GM19452 (cell line): ENCODE measurements around the gene ANXA6.
"Not testable (repeated sequence)": the region's sequence is repeated elsewhere in the genome, so short reads cannot be mapped to it uniquely, and the experiment has no call there.

Experiments used
- ATAC-seq: cut with Tn5 transposase; IDR thresholded peaks from one replicate; pipeline ENCODE4 v1.9.1; 2021; ENCODE audit not compliant: unreplicated experiment

ANXA6 gene

DNA sequence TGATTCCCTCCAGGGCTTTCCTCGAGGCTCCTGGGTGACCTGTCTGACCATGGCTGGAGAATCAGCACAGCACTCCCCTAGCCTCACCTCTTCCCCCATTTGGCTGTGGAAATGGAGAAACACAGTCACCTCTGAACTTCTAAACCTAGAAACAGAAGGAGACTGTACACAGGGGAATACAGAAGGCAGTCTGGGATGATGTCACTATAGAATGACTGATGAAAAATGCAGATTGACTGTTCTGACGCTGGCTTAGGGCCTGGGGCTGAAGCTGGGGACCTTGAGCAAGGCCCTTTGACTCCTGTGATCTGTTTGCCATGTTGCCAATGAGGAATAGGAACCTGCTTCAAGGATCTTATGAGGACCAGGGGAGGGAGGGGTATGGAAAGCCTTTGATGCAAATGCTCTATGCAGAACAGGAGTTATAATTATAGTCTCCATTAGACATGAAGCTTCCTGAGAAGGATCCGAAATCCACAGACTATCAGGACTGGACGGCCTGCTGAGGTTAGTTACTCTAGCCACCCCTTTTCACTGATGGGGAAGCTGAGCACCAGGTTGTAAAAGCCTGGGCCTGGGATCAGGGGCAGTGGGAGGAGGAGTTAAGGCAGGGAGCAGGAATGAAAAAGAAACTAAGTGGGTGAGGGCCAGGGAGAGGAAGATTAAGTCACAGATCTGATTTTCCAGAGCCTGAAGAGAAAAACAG, 24.4 kb upstream of the ANXA6 start:
- ATAC-seq = no peak

DNA sequence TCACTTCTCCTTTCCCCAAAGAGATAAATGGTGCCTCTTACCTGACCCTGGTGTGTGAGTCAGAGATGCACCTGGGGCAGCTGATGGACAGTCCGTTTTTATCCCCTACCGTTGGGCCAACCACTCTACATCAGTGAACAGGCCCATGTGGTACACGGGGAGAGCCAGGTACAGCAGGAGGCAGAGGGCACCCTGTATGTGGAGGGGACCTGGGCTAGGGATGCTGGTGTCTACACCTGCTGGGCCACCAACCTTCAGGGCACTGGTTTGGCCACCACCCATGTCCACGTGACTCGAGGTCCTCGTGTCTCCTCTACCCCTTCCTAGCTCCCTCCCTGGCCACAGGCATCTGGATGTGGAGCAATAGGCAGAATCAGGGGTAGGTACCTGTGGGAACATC, 22.7 kb upstream of the ANXA6 start:
- ATAC-seq = no peak

DNA sequence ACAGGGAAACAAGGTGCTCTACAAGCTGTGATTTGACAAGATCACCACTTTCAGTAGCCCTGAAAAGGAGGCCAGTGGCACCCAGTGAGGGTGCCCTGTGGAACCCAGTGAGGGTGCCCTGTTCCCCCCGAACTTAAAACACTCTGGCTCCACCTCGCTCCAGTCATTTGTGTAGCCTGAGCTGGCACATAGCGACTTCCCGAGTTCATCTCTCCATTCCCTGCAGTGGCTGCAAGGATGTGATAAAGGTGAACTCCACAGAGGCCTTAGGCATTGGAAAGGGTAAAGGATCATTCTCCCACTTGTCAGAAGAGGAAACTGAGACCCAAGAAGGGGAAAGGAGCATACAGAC, 21.9 kb upstream of the ANXA6 start:
- ATAC-seq = no peak

DNA sequence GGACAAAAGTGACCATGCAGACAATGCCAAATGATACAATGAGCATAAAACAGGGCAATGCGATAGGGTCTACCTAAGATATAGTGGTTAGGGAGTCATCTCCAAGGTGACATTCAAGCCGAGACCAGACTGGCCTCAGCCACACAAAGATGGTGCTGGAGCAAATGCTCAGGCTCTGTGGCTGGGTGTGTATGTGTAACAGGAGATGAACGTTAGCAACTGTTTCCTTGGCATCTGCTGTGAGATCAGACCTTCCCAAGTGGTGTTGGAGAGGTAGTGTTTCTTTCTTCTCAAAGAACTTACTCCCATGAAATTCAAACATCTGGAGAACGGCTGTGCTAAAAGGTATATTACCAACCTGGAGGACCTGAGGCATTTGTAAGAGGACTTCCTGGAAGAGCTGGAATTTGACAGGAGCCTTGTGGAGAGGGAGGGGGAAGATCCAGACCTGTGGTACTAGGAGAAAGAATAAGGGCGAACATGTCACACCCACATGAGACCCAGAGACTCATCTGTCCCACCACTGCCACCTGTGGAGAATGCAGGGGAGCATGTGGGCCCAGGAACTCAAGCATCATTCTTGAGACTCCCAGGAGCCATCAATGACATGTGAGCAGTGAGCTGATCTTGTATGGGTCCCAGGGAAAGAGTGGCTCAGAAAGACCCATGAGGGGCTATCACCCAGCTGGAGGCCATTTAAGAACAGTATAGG, 21.4 kb upstream of the ANXA6 start:
- ATAC-seq = no peak

DNA sequence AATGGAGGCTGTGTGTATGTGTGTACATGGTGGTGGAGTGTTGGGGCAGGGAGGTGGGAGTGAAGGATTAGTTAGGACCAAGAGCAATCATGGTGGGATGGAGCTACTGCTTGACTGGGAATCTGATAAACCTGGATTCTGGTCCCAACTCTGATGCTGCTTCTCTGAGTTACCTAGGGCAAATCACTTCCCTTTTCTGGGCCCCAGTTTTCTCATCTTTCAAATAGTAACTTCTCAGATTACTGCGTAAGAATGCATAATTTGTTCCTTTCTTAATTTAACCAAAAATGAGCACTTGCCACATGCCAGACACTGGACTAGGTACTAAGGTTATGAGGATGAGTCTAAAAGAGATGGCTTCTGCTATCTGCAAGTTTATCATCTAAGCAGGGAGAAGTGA, 20.8 kb upstream of the ANXA6 start:
- no peak for ATAC-seq

DNA sequence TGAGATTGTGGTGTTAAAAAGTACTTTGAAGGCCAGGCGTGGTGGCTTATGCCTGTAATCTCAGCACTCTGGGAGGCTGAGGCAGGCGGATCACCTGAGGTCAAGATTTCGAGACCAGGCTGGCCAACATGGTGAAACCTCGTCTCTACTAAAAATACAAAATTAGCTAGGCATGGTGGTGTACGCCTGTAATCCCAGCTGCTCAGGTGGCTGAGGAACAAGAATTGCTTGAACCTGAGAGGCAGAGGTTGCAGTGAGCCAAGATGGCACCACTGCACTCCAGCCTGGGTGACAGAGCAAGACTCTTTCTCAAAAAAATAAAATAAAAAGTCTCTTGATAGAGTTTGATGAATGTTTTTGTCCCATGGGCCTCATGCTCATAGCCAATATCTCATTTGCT, 18.7 kb upstream of the ANXA6 start:
- not testable (repeated sequence) for ATAC-seq

DNA sequence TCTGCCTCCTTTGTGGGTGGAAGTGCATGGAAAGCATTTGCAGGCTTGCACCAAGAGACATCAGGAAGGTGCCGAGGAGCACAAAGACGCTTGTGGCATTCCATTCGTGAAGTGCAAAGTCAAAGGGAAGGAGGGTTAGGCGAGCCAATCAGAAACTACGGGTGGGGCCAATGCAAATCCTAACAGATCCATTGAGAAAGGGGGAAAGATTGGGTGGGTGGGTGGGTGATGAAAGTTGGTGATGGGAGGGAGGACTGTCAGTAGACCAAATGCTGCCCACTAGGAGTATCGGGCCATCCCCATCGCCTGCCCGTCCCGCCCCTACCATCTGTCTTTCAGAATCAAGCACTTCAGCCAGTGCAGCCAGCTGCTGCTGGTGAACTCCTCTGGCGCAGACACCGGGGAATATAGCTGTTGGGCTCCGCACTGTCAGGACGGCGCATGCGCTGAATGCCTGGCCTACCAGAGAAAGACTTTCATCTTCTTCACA, 17.1 kb upstream of the ANXA6 start:
- ATAC-seq = no peak

DNA sequence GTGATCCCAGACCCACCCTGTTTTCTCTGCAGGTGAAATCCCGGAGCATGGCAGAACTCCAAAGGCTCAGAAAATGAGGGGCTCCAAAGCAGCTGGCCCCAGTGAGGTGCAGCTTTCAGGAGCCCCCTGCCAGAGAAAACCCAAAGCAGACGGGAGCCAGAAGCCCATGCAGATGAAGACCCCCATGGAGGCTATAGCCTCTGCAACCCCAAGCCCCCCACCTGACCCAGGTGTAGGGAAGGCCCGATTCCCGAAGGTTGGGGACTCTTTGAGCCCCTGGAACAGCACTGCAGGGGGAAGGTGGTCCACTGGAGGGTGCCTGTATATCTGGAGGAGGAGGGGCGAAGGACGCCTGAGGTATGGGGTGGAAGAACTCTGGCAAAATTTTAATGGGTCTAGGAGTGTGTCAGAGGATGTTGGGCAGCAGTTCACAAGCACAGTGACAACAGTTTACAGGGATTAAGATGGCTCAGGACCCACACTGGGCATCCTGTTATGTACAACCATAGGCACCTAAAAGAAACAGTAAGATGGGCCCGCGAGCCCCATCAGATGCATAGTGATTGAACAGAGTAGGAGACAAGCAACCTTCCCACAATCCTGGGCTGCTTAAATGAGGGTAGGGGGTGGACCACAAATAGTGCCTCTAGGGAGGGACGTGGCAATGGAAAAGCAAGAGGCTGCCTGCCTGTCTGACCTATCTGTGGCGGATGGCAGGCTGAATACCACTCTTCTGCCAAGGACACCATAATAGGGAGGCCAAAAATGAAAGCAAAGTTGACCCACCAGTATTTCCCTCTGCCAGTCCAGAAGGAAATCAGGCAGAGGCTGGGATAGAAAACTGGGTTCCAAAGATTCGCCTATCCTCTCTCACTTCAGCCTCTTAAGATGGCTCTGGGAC, 16.4 kb upstream of the ANXA6 start:
- ATAC-seq = no peak

DNA sequence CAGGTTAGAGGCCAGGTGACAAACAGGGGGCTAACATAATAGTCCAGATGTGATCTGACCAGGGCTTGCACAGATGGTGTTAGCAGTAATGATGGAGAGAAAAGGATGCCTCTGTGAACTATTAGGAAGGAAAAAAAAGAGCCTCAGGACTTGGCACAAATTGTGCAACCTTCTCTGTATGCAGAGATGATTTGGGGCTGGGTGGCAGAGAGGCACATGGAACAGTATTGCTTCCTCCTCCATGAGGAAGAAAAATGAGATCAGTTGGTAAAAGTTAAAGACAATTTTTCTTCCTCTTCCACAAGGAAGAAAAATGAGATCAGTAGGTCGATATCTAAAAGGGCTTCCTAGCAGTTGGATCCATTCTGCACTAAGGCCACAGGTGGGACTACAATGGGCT, 13.9 kb upstream of the ANXA6 start:
- no peak for ATAC-seq

DNA sequence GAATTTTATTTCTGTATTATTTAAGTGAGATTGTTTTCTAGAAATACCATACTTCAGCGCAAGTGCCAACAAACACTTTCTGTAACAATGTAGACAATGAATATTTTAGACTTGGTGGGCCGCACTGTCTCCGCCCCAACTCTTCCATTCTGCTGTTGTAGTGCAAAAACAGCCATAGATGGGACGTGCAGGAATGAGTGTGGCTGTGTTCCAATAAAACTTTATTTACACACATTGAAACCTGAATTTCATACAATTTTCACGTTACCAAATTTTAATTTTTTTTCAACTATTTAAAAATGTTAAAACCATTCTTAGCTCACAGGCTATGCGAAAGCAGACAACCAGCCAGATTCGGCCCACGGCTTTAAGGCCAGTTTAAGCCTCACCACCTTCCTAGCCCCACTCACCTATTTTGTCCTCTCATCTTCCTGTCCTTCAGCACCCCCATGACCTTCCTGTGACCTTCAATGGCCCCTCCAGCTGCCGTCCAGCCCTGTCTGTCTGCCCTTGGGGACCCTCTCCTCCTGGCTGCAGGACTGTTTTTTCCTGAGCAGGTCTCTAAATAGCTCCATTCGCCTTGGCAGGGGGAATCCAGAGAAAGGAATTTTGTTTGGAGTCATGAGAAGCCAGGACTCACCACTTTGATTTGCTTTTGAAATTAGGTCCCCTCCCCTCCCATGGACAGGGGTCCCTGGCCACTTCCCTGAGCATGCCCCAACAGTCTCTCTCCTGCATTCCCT, 11.2 kb upstream of the ANXA6 start:
- ATAC-seq = no peak

DNA sequence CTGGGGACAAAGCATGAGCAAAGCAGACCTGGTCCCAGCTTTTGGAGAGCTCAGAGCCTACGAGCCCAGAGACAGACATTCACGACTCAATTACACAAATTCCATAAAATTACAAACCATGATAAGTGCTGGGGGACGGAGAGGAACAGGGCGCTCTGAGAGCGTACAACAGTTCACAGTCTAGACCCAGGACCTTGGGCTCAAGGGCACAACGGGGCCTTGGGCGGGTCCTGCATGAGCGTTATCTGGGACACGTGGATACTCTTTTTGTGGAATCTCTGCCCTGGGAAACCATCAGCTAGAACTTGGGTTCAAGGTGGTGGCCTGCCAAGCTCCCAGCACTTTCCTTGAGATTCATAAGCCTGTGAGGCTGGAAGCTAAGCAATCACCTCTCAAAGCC, 9.4 kb upstream of the ANXA6 start:
- no peak for ATAC-seq

DNA sequence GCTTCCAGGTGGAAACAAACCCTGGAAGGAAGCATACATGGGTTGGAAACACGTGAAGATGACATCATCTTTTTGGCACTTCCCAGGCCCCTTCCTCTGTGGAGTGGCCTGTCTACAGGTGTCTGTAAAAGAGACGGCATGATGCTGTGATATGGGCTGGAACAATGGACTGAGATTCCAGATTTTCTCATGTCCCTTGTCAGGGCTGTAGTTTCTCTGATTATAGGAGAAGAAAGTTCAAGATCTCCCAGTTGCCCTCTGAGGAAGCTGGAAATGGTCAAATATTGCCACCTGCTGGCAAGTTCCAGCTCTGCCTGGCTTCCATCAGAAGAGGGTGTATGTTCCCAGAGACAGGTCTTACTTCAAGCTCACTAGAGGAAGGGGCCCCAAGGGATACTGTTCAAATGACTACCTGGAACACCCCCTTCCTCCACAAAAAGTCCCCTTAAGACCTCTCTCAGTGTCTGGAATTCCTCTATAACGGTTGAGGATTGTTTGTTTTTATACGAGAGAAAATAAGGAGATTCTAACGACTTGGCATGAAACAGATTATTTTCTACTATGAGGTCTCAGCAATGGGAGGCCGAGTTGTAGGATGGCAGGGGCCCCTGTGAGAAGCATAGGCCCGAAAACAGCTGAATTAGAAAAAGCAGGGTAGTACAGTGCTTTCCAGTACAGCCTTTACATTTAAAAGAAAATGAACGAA, 7.3 kb upstream of the ANXA6 start:
- peak; percentile 79 for ATAC-seq

DNA sequence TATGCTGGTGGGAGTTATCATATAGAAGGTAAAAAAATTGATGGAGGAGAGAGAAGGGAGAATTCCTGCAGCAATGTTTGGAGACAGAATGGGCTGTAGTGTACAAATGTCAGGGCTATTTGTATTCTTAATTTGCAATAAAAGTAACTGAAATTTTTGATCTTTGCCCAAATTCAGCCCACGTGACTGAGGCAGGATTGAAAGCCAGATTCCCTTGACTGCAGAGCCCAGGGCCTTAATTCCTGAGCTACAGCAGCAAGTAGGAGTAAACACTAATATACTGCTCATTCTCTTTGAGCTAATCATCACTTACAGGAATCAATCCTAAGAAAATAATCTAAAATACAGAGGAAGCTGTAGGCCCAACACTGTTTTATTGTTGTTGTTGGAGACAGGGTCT, 5.2 kb upstream of the ANXA6 start:
- no peak for ATAC-seq

DNA sequence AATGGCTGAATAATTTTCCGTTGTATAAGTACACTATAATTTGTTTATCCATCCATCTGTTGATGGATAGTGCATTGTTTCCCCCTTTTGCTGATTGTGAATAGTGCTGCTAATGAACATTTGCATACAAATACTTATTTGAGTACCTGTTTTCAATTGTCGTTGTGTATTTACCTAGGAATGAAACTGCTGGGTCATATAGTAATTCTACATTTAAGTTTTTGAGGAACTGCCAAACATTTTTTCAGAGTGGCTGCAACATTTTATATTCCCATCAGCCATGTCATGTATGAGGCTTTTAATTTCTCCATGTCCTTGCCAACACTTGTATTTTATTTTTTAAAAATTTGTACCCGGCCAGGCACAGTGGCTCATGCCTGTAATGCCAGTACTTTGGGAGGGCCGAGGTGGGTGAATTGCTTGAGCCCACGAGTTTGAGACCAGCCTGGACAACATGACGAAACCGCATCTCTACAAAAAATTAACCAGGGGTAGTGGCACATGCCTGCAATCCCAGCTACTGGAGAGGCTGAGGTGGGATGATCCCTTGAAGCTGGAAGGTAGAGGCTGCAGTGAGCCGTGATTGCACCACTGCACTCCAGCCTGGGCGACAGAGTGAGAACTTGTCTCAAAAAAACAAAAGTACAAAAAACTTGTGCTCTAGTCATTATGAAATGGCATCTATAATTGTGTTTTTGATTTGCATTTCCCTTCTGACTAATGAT, 2.2 kb upstream of the ANXA6 start:
- ATAC-seq = no peak

DNA sequence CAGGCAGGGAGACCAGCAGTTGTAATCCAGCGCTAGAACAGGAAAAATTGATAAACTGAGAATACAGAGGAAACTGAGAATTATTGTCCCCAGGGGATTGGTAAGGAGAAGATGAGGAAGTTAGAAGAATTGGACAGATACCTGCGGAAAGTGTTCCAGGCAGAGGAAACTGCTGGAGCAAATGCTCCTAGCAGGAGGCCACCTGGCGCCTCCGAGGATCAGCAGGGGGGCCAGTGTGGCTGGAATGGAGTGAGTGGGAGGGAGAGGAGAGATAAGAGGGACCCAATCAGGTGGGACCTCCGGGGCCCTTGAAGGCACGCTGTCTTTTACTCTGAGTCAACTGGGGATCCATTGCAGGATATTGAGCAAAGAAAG, 695 bp upstream of the ANXA6 start:
- no peak for ATAC-seq

DNA sequence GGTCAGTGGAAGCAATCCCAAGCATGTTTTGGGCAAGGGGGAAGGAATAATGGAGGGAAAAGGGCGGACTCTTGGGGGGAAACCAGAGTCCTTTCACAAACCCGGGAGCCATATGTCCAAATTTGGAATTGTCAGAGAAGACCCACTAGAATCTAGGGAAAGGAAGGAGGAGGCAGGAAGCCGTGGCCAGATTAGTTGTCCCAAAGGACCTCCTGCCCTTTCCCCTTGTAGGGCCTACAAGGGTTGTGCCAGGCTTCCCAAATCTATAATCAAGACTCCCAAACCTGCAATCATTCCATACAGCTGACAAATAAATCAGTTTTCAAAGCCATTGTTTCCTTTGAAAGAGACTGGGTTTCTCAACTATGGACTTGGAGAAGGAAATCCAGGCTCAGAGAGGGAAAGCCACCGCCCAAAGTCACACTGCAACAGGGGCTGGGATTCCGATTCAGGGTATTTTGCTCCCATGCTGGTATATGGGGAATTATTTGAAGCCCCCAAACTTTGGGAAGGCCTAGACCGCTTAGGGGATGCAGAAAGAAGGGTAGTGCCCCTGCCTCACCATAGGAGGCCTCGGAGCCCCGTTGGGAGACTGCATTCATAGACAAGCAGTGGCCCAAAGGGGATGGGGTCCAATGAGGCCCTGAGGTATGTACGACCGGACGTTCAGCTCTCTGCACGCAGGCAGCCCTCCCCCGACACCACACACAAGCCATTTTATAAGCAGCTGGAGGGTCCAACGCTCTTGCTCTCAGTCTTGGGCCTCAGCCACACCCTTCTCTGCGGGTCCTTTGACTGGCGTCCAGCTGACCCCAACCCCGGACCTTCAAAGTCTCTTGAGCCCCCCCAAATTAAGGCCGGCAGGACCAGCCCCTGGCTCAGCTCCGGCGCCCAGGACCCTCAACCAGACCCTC, 815 bp downstream of the ANXA6 start:
- peak; percentile 26 for ATAC-seq

DNA sequence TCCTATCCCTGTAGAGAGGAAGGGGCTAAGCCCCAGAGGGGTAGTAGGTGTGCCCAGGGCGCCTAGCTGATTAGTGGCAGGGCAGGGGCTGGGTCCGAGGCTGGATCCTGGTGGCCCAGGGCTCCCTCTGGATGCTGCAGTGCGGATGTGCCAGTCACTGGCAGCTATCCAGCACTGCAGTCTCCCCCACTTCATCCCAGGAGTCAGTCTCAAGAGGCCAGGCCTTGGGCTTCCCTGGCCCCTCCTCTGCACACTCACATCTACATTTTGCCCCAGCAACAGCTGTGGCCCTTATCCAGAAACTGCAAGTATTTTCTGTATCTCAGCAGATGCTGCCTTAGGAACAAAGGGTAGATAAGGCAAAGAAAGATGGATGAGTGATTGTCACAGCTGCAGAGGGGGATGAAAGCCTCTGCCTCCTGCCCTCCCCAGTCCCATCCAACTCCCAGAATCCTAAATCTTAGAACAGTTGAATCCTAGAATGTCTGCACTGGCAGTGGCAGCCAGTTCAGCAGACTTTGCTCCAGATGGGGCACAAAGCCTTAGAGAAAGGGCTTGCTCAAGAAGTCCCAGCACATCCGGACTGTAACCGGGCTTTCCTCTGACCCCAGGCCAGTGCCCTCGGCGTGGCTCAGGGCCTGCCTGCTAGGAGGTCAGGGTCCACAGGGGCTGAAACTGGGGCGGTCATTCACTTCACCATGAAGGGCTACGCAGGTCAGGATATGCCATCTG, 1.6 kb downstream of the ANXA6 start:
- peak; percentile 21 for ATAC-seq
